Superior temporal gyrus (tissue), 1 donor: ENCODE measurements around the gene MXRA8.
"Not testable (repeated sequence)": the region's sequence is repeated elsewhere in the genome, so short reads cannot be mapped to it uniquely, and the experiment has no call there.

Source experiments
- DNase-seq: peaks from one replicate; pipeline ENCODE4 v3.0.0-alpha.2; 2016; ENCODE audit errors: extremely low spot score

Gene MXRA8

GRCh38 chr1:1391225-1391624, 32.9 kb upstream of the MXRA8 start:
- no peak for DNase-seq

- DNase-seq = no peak
These were observed 32.3 kb upstream of the MXRA8 start for GRCh38 chr1:1390675-1391074.

GRCh38 chr1:1388078-1388472, 29.7 kb upstream of the MXRA8 start:
- DNase-seq = no peak

- no peak for DNase-seq
These were observed 29.0 kb upstream of the MXRA8 start for GRCh38 chr1:1387098-1388077.

GRCh38 chr1:1385931-1386330, 27.6 kb upstream of the MXRA8 start:
- DNase-seq = no peak

GRCh38 chr1:1385339-1385738, 27.0 kb upstream of the MXRA8 start:
- not testable (repeated sequence) for DNase-seq

GRCh38 chr1:1381294-1381693, 22.9 kb upstream of the MXRA8 start:
- no peak for DNase-seq

GRCh38 chr1:1380860-1381259, 22.5 kb upstream of the MXRA8 start:
- DNase-seq = no peak

- no peak for DNase-seq
These were observed 19.3 kb upstream of the MXRA8 start for GRCh38 chr1:1377540-1378205.

- DNase-seq = no peak
These were observed 18.3 kb upstream of the MXRA8 start for GRCh38 chr1:1376551-1377226.

- peak; percentile 100 for DNase-seq
These were observed 16.7 kb upstream of the MXRA8 start, which contains the start of gene AURKAIP1 for GRCh38 chr1:1374929-1375662. Gene AURKAIP1 (minus strand): TSS chr1:1375207. CDS start chr1:1374756, 451 bp downstream.

GRCh38 chr1:1374589-1374928, 16.2 kb upstream of the MXRA8 start:
- no peak for DNase-seq

GRCh38 chr1:1373815-1374588, 15.6 kb upstream of the MXRA8 start:
- no peak for DNase-seq

GRCh38 chr1:1373051-1373814, 14.9 kb upstream of the MXRA8 start:
- no peak for DNase-seq

- DNase-seq = peak; percentile 47
These were observed 13.7 kb upstream of the MXRA8 start for GRCh38 chr1:1371746-1372711.

GRCh38 chr1:1371364-1371745, 13.0 kb upstream of the MXRA8 start:
- no peak for DNase-seq

GRCh38 chr1:1370771-1371300, 12.5 kb upstream of the MXRA8 start:
- DNase-seq = no peak

- DNase-seq = not testable (repeated sequence)
These were observed 11.7 kb upstream of the MXRA8 start for GRCh38 chr1:1370094-1370493.

GRCh38 chr1:1367315-1367714, 9.0 kb upstream of the MXRA8 start:
- DNase-seq = no peak
